ENCODE measurements around the gene ERCC6.

Gene ERCC6

DNA sequence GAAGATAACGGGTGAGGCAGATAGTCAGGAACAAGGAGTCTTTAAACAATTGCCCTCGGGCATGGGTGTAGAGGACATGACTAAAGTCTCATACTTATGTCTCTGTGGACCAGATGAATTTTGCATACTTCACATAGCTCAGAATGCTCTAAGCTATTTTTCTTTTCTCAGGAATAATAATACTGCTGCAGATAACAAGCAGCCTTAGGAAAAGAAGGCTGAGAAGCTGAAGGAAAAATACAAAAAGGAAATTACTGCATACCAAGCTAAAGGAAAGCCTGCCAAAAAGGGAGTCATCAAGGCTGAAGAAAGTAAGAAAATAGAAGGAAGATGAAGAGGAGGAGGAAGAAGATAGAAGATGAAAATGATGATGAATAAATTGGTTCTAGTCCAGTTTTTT lies 13.4 kb upstream of the ERCC6 start:
- TF ChIP-seq, protein P1, sequence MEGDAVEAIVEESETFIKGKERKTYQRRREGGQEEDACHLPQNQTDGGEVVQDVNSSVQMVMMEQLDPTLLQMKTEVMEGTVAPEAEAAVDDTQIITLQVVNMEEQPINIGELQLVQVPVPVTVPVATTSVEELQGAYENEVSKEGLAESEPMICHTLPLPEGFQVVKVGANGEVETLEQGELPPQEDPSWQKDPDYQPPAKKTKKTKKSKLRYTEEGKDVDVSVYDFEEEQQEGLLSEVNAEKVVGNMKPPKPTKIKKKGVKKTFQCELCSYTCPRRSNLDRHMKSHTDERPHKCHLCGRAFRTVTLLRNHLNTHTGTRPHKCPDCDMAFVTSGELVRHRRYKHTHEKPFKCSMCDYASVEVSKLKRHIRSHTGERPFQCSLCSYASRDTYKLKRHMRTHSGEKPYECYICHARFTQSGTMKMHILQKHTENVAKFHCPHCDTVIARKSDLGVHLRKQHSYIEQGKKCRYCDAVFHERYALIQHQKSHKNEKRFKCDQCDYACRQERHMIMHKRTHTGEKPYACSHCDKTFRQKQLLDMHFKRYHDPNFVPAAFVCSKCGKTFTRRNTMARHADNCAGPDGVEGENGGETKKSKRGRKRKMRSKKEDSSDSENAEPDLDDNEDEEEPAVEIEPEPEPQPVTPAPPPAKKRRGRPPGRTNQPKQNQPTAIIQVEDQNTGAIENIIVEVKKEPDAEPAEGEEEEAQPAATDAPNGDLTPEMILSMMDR (IDR thresholded peaks at IDR 0.05; ENCODE audit: low read length, missing control alignments): no peak
- H3K4me3 ChIP-seq (replicated peaks; ENCODE audit: low read depth, low read length): no peak overlapping the region
- peak; percentile 93 for DNase-seq (ENCODE audit: low read depth)

DNA sequence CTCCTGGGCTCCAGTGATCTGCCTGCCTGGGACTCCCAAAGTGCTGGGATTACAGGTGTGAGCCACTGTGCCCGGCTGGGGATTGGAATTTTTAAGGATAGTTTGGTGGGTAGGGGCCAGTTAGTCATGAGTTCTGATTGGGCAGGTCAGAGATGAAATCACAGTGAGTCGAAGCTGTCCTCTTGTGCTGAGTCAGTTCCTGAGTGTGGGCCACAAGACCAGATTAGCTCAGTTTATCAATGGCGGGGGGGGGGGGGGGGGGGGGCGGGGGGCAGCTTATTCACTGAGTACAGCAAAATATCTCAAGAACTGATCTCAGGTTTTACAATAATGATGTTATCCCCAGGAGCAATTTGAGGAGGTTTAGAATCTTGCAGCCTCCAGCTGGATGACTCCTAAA lies 11.6 kb upstream of the ERCC6 start:
- H3K4me3 ChIP-seq (replicated peaks; ENCODE audit: low read depth, low read length): no peak overlapping the region
- peak; percentile 77 for DNase-seq (ENCODE audit: low read depth)
- TF ChIP-seq, protein P1 (IDR thresholded peaks at IDR 0.05; ENCODE audit: low read length, missing control alignments): no peak

DNA sequence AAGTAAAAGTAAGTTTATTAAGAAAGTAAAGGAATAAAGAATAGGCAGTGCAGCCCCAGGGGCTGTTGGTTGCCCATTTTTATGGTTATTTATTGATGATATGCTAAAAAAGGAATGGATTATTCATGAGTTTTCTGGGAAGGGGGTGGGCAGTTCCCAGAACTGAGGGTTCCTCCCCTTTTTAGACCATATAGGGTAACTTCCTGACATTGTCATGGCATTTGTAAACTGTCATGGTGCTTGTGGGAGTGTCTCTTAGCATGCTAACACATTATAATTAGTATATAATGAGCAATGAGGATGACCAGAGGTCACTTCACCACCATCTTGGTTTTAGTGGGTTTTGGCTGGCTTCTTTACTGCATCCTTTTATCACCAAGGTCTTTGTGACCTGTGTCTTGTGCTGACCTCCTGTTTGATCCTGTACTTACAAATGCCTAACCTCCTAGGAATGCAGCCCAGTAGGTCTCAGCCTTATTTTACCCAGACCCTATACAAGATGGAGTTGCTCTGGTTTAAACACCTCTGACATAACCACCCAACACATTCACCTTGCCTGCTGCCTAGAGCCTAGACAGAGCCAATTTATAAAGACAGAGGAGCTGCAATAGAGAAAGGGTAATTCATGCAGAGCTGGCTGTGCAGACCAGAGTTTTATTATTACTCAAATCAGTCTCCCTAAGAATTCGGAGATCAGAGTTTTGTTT lies 10.9 kb upstream of the ERCC6 start:
- DNase-seq (ENCODE audit: low read depth): no peak
- TF ChIP-seq, protein P1 (IDR thresholded peaks at IDR 0.05; ENCODE audit: low read length, missing control alignments): no peak
- H3K4me3 ChIP-seq (replicated peaks; ENCODE audit: low read depth, low read length): no peak overlapping the region

DNA sequence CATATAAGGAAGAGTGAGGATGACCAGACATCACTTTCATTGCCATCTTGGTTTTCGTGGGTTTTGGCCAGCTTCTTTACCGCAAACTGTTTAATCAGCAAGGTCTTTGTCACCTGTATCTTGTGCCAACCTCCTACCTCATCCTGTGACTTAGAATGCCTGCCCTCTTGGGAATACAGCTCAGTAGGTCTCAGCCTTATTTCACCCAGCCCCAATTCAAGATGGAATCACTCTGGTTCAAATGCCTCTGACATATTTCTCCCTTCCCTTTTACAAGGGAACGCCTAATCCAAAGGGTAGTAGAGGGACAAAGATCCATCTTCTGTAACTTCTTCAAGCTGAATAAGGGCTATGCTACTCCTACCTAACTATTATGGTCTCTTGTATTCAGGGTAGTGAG lies 4.7 kb upstream of the ERCC6 start:
- H3K4me3 ChIP-seq (replicated peaks; ENCODE audit: low read depth, low read length): no peak overlapping the region
- TF ChIP-seq, protein P1 (IDR thresholded peaks at IDR 0.05; ENCODE audit: low read length, missing control alignments): no peak

DNA sequence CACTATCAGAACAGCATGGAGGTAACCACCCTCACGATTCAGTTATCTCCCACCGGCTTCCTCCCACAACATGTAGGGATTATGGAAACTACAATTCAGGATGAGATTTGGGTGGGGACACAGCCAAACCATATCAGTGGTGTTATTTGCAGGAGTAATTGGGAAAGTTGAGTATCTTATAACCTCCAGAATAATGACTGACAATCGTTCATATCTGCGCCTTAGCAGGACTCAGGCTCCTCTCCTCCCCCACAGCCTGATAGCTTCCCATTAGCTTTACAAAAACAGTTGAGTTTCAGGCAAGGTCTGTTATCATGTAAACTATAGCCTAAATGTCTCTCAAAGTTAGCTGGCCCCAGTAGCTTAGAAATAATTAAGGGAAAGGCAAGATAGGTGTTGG lies 3.4 kb upstream of the ERCC6 start:
- TF ChIP-seq, protein P1 (IDR thresholded peaks at IDR 0.05; ENCODE audit: low read length, missing control alignments): no peak
- no peak overlapping the region for H3K4me3 ChIP-seq (replicated peaks; ENCODE audit: low read depth, low read length)
- no peak for DNase-seq (ENCODE audit: low read depth)

More for the DNA sequence above, 4.7 kb upstream of the ERCC6 start:
- DNase-seq (ENCODE audit: low read depth): no peak

DNA sequence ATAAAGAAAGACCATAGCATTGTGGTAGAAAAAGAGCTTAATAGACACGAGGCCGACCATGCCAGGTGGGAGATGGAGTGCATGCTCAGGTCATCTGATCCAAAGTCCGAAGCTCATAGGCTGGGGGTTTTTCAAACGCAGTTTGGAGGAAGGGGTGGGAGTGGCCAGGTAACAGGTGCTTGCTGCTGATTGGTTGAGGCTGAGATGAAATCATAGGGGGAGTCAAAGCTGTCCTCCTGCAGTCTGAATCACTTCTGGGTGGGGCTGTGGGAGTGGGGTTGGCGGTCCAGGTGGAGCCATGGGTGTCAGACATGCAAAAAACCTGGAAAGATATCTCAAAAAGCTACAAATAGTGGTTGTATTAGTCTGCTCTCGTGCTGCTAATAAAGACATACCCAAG lies 2.8 kb upstream of the ERCC6 start:
- DNase-seq (ENCODE audit: low read depth): no peak
- H3K4me3 ChIP-seq (replicated peaks; ENCODE audit: low read depth, low read length): no peak overlapping the region
- TF ChIP-seq, protein P1 (IDR thresholded peaks at IDR 0.05; ENCODE audit: low read length, missing control alignments): no peak
